ENCODE measurements around the gene UCP2.
"Not testable (repeated sequence)": the region's sequence is repeated elsewhere in the genome, so short reads cannot be mapped to it uniquely, and the experiment has no call there.

Gene UCP2

GRCh38 chr11:73936047-73936446 is 46.6 kb downstream of the UCP2 start:
- not testable (repeated sequence) for DNase-seq

GRCh38 chr11:73932781-73933180 is 49.9 kb downstream of the UCP2 start:
- no peak for DNase-seq

- no peak for DNase-seq
These were observed 50.7 kb downstream of the UCP2 start for GRCh38 chr11:73931951-73932350.

GRCh38 chr11:73931039-73931645 is 51.5 kb downstream of the UCP2 start:
- peak; percentile 13 for DNase-seq

GRCh38 chr11:73929388-73929787 is 53.3 kb downstream of the UCP2 start:
- DNase-seq: no peak

Measured in NCI-H1694 (cell line).